K562 (cell line): Measurements from ENCODE around the gene EIPR1. TPM values are rescaled to one million over a fixed set of nuclear protein-coding genes. Genes with fewer than 3 reads are reported as not detected.

ENCODE experiments used
- ATAC-seq: fragments of 200-7000 bp; cut with Tn5 transposase; 3 replicates; pipeline ENCODE4 v1.9.1; 2020; ENCODE audit warnings: moderate library complexity
- BruUV-seq: library from RNA; stranded (reverse); fragments of 400-500 nt; replicated peaks from 2 replicates; lab custom pipeline; 2021; lab: Mats Ljungman, UMichigan
- CTCF ChIA-PET: fragments of 300-600 bp; formaldehyde crosslinking; extraction: SDS; loops from one replicate; lab custom pipeline; 2021; ENCODE audit warnings: low intra/inter-chr PET ratio; lab: Yijun Ruan, JAX
- POLR2A ChIA-PET: fragments of 300-600, 350-650 bp; sonication (Branson Sonifier 250); formaldehyde crosslinking; extraction: SDS; loops from one replicate; lab custom pipeline; 2021; ENCODE audit warnings: antibody characterized with exemption, inconsistent platforms; lab: Yijun Ruan, JAX
- DNase-seq, 4 experiments: peaks; one replicate each; pipeline versions ENCODE4 v3.0.0 to v3.0.0-alpha.2; 2011 to 2018; ENCODE audit warnings: low spot score in 3 of 4, mixed read lengths in 3 of 4; ENCODE audit errors: extremely low read depth in 1 of 4
- FAIRE-seq: peaks from 2 replicates; lab custom pipeline; 2011; peaks lifted over from hg19 to GRCh38; lab: Jason Lieb, UNC
- H2AFZ ChIP-seq: 2 replicates; pipeline ENCODE4 v1.6.0; 2011; ENCODE audit warnings: low read depth, low read length, control low read depth, inconsistent platforms
- H3K27ac ChIP-seq: fragments of 200-600 bp; 3 replicates; pipeline ENCODE4 v1.8.0; 2011; ENCODE audit warnings: low read depth, mild to moderate bottlenecking, control low read depth, inconsistent platforms, low read length, moderate library complexity, mixed read lengths; ENCODE audit errors: extremely low read depth
- H3K27me3 ChIP-seq, 2 experiments: fragments of 300-600 bp in 1 of 2; 2 replicates in 1 of 2; 3 replicates in 1 of 2; pipeline versions ENCODE4 v1.6.0 to v1.8.0; 2011; ENCODE audit warnings: inconsistent platforms in 2 of 2, low read length in 2 of 2, mild to moderate bottlenecking in 1 of 2, mixed read lengths in 1 of 2, moderate library complexity in 1 of 2; ENCODE audit not compliant: control insufficient read depth in 2 of 2, insufficient read depth in 2 of 2
- H3K36me3 ChIP-seq: fragments of 300-600 bp; 3 replicates; pipeline ENCODE4 v1.8.0; 2011; ENCODE audit warnings: mild to moderate bottlenecking, low read length, inconsistent platforms; ENCODE audit not compliant: control insufficient read depth, insufficient read depth
- H3K4me1 ChIP-seq, 2 experiments: fragments of 200-600 bp in 1 of 2; replicated peaks in 1 of 2; 2 replicates in 1 of 2; 3 replicates in 1 of 2; pipeline versions ENCODE4 v1.5.1 to v1.8.0; 2011; ENCODE audit warnings: inconsistent platforms in 2 of 2, low read length in 2 of 2, mild to moderate bottlenecking in 1 of 2, mixed read lengths in 1 of 2, moderate library complexity in 1 of 2; ENCODE audit not compliant: control insufficient read depth in 2 of 2, insufficient read depth in 2 of 2
- H3K4me2 ChIP-seq: 2 replicates; pipeline ENCODE4 v1.6.1; 2011; ENCODE audit warnings: low read length, control low read depth, inconsistent platforms, mixed read lengths; ENCODE audit not compliant: insufficient read depth
- H3K4me3 ChIP-seq: fragments of 200-600 bp; sonication (generic), shearing (Covaris generic); 2 replicates; pipeline ENCODE4 v1.5.1; 2016; ENCODE audit warnings: control low read depth, inconsistent platforms
- H3K79me2 ChIP-seq: fragments of 200-600 bp; 3 replicates; pipeline ENCODE4 v1.8.0; 2011; ENCODE audit warnings: low read length, inconsistent platforms; ENCODE audit not compliant: control insufficient read depth, insufficient read depth
- H3K9ac ChIP-seq, 2 experiments: 2 replicates each; pipeline versions ENCODE4 v1.6.0 to v1.6.1; 2011; ENCODE audit warnings: low read depth in 2 of 2, low read length in 2 of 2, control low read depth in 1 of 2, inconsistent platforms in 1 of 2, mild to moderate bottlenecking in 1 of 2, mixed read lengths in 1 of 2; ENCODE audit not compliant: insufficient read depth in 1 of 2
- H3K9me1 ChIP-seq: one replicate; pipeline ENCODE4 v1.6.0; 2011; ENCODE audit warnings: inconsistent platforms, mild to moderate bottlenecking, low read length, moderate library complexity; ENCODE audit not compliant: control insufficient read depth, insufficient read depth
- H3K9me3 ChIP-seq: replicated peaks from 2 replicates; pipeline ENCODE4 v1.5.1; 2011; ENCODE audit warnings: low read depth, low read length, inconsistent platforms; ENCODE audit not compliant: control insufficient read depth, insufficient read depth
- H4K20me1 ChIP-seq: replicated peaks from 2 replicates; pipeline ENCODE4 v1.6.1; 2011; ENCODE audit warnings: low read length, inconsistent platforms, mixed read lengths; ENCODE audit not compliant: control insufficient read depth, insufficient read depth
- BACH1 ChIP-seq: fragments of 200-800 bp; sonication (Bioruptor generic); IDR thresholded peaks from 2 replicates; pipeline ENCODE4 v1.6.1; 2016; ENCODE audit warnings: missing genetic modification characterization, missing compliant biosample characterization
- ZBTB8A ChIP-seq: fragments of 450-650 bp; IDR thresholded peaks from 2 replicates; pipeline ENCODE4 v1.6.1; 2018; ENCODE audit warnings: mild to moderate bottlenecking, moderate library complexity; ENCODE audit not compliant: partially characterized antibody
- ZNF584 ChIP-seq: fragments of 200-800 bp; sonication (Bioruptor generic); IDR thresholded peaks from 2 replicates; pipeline ENCODE4 v1.6.1; 2016; ENCODE audit warnings: low read depth, mild to moderate bottlenecking, missing genetic modification characterization, missing compliant biosample characterization
- WGBS: fragments of 100-300 bp; shearing (Covaris generic); methylation state at CpG from one replicate; pipeline ENCODE4 v1.1.6; 2016; ENCODE audit warnings: low coverage, mixed read lengths; ENCODE audit not compliant: insufficient coverage; ENCODE audit errors: missing lambda C conversion rate; 5-methylcytosine and 5-hydroxymethylcytosine counted together
- in situ Hi-C: fragments of 300-500 bp; cut with MboI; formaldehyde crosslinking; loops from 4 replicates; pipeline ENCODE4 v1.15.0; 2018; ENCODE audit warnings: inconsistent platforms, mixed read lengths
- intact Hi-C: fragments of 100-400 bp; cut with micrococcal nuclease; formaldehyde crosslinking; loops from 2 replicates; pipeline ENCODE4 v1.14.2; 2022
- polyA plus RNA-seq, 8 experiments: library from polyadenylated mRNA; depleted of rRNA in 4 of 8; stranded (reverse) in 5 of 8; unstranded in 3 of 8; fragments of >200 nt; fragmentation: Nextera tagmentation in 2 of 8; fragmentation: Illumina TruSeq in 1 of 8; extraction: Ambion mirVana in 2 of 8; extraction: Trizol in 1 of 8; gene quantifications; 2 replicates each; pipeline versions ENCODE4 v1.2.1 to v1.2.3, GENCODE V29; 2011 to 2014; ENCODE audit warnings: inconsistent platforms in 1 of 8, missing spikeins in 1 of 8
- total RNA-seq, 7 experiments: library from RNA; depleted of rRNA in 6 of 7; stranded (reverse); fragments of >200 nt in 6 of 7; fragmentation: Illumina TruSeq in 2 of 7; extraction: Trizol in 2 of 7; gene quantifications; 2 replicates each; pipeline versions ENCODE4 v1.2.1 to v1.2.3, GENCODE V29; 2011 to 2021; ENCODE audit warnings: low replicate concordance in 1 of 7
- TF ChIP-seq, protein P1 (sequence below): fragments of 250-450 bp; sonication (Bioruptor Pico); IDR thresholded peaks from 2 replicates; pipeline ENCODE4 v1.9.0; 2021; ENCODE audit warnings: mild to moderate bottlenecking, inconsistent platforms

Gene EIPR1
- total and polyA plus RNA-seq, 9 of the 15 experiments (the other 6 are each of a cell fraction or from before 2014, with no cell fraction given): 19.9 to 54.4 (median 35.9) TPM

DNA sequence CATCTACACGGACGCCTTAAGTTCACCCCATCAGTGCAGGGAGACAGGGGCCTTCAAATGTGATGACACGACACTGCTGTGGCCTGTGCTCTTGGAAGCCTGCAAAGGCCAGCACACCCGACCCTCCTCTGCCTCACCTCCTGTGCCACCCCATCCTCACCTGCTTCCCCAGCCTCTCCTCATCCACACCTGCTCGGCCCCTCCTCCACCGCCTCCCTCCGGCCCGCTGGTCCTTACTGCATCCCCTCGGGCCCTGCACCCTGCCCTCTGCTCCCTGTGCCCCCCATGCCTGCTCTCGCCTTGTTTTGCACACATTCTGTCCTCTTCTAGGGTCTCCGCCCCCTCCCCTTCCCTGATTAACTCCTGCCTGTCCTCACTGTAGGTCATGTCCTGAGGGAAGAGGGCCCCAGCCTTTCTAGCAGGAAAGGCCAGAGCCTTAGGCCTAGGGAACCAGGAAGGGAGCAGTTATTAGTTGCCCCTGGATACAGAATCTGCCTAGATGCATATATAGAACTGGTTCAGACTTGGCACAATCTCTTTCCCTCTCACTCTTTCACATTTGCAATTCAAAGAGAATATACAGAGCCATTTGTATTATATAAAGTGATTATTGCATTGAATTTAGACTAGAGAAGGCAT lies 41.3 kb upstream of the EIPR1 start:
- Histone ChIP-seq H3K4me2 (no peak overlapping the region), H3K9me1 (no peaks in the 10 kb centered on the region), H3K9ac (no peak overlapping the region), H3K27me3 (no peaks in the 10 kb centered on the region), H3K9me3 (no peaks in the 10 kb centered on the region), H3K4me3 (no peak overlapping the region), H3K4me1 (no peaks in the 10 kb centered on the region), H4K20me1 (no peaks in the 10 kb centered on the region), H3K36me3 (peaks cover 58% of the 10 kb centered on the region; the same call in 2 of the 3 replicates), H3K27ac (no peak overlapping the region), H3K79me2 (no peaks in the 10 kb centered on the region), H2AFZ (no peak overlapping the region)
- ChIA-PET CTCF (no interaction called here), POLR2A (no interaction called here)
- no TSS peak for BruUV-seq
- FAIRE-seq (no peak), ATAC-seq (no peak), DNase-seq (no peak)
- 75% methylated on average over 11 of the region's 11 CpGs for WGBS
- in situ Hi-C loops: no loop called here
- TF ChIP-seq ZNF584 (CRISPR knock-in tag) (no peak), BACH1 (tag) (no peak), ZBTB8A (no peak)
- TF ChIP-seq, protein P1, sequence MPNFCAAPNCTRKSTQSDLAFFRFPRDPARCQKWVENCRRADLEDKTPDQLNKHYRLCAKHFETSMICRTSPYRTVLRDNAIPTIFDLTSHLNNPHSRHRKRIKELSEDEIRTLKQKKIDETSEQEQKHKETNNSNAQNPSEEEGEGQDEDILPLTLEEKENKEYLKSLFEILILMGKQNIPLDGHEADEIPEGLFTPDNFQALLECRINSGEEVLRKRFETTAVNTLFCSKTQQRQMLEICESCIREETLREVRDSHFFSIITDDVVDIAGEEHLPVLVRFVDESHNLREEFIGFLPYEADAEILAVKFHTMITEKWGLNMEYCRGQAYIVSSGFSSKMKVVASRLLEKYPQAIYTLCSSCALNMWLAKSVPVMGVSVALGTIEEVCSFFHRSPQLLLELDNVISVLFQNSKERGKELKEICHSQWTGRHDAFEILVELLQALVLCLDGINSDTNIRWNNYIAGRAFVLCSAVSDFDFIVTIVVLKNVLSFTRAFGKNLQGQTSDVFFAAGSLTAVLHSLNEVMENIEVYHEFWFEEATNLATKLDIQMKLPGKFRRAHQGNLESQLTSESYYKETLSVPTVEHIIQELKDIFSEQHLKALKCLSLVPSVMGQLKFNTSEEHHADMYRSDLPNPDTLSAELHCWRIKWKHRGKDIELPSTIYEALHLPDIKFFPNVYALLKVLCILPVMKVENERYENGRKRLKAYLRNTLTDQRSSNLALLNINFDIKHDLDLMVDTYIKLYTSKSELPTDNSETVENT: no peak
- intact Hi-C loops: no loop called here
